GM12878 (cell line): ENCODE measurements around the gene COX6B2. TPM values are rescaled to one million over a fixed set of nuclear protein-coding genes. Genes with fewer than 3 reads are reported as not detected.

Source experiments
- ATAC-seq: fragments of 200-7000 bp; cut with Tn5 transposase; 3 replicates; pipeline ENCODE4 v1.9.1; 2020; ENCODE audit warnings: mild to moderate bottlenecking, moderate library complexity
- BruUV-seq: library from RNA; stranded (reverse); fragments of 400-500 nt; replicated peaks from 2 replicates; lab custom pipeline; 2021; lab: Mats Ljungman, UMichigan
- CTCF ChIA-PET: fragments of 300-600 bp; sonication (Branson Sonifier 250); formaldehyde crosslinking; extraction: SDS; loops from one replicate; lab custom pipeline; 2021; ENCODE audit warnings: inconsistent platforms; lab: Yijun Ruan, JAX
- POLR2A ChIA-PET: fragments of 350-600 bp; formaldehyde crosslinking; extraction: SDS; loops from one replicate; lab custom pipeline; 2021; ENCODE audit warnings: inconsistent platforms; lab: Charles Lee
- RAD21 ChIA-PET: fragments of 300-600 bp; sonication (Branson Sonifier 250); formaldehyde crosslinking; loops from one replicate; lab custom pipeline; 2023; ENCODE audit warnings: antibody characterized with exemption; ENCODE audit not compliant: unreplicated experiment; lab: Charles Lee
- SMC1A ChIA-PET: fragments of 300-600 bp; sonication (Branson Sonifier 250); formaldehyde crosslinking; loops from one replicate; lab custom pipeline; 2023; ENCODE audit not compliant: unreplicated experiment, uncharacterized antibody; lab: Charles Lee
- DNase-seq: peaks from one replicate; pipeline ENCODE4 v3.0.0-alpha.2; 2011; ENCODE audit warnings: low read depth, low spot score
- FAIRE-seq: peaks from 3 replicates; lab custom pipeline; 2011; peaks lifted over from hg19 to GRCh38; lab: Jason Lieb, UNC
- H2AFZ ChIP-seq: 2 replicates; pipeline ENCODE4 v1.6.0; 2011; ENCODE audit warnings: low read depth, low read length, control low read depth; ENCODE audit not compliant: control insufficient read depth
- H3K27ac ChIP-seq: 2 replicates; pipeline ENCODE4 v1.5.1; 2011; ENCODE audit warnings: control low read depth; ENCODE audit not compliant: control insufficient read depth, insufficient read depth
- H3K27me3 ChIP-seq, 2 experiments: replicated peaks in 1 of 2; 2 replicates each; pipeline versions ENCODE4 v1.6.0 to v1.6.1; 2011; ENCODE audit warnings: low read length in 1 of 2; ENCODE audit not compliant: control insufficient read depth in 2 of 2, insufficient read depth in 2 of 2
- H3K36me3 ChIP-seq, 2 experiments: 2 replicates each; pipeline ENCODE4 v1.5.1; 2011; ENCODE audit warnings: low read length in 1 of 2; ENCODE audit not compliant: control insufficient read depth in 2 of 2, insufficient read depth in 2 of 2
- H3K4me1 ChIP-seq: 2 replicates; pipeline ENCODE4 v1.6.1; 2011; ENCODE audit warnings: mild to moderate bottlenecking, low read length, moderate library complexity, mixed read lengths; ENCODE audit not compliant: control insufficient read depth, insufficient read depth
- H3K4me2 ChIP-seq: 2 replicates; pipeline ENCODE4 v1.6.0; 2011; ENCODE audit warnings: control low read depth; ENCODE audit not compliant: control insufficient read depth, insufficient read depth
- H3K4me3 ChIP-seq: fragments of 200-600 bp; sonication (generic); 2 replicates; pipeline ENCODE4 v1.5.1; 2016
- H3K79me2 ChIP-seq: 2 replicates; pipeline ENCODE4 v1.6.0; 2011; ENCODE audit warnings: low read length; ENCODE audit not compliant: control insufficient read depth, insufficient read depth
- H3K9ac ChIP-seq: 2 replicates; pipeline ENCODE4 v1.8.0; 2011; ENCODE audit warnings: low read length, control low read depth, mixed read lengths; ENCODE audit not compliant: control insufficient read depth, insufficient read depth
- H3K9me3 ChIP-seq: replicated peaks from 3 replicates; pipeline ENCODE4 v1.5.1; 2011; ENCODE audit warnings: mild to moderate bottlenecking, low read length; ENCODE audit not compliant: control insufficient read depth, insufficient read depth
- H4K20me1 ChIP-seq: 2 replicates; pipeline ENCODE4 v1.6.0; 2011; ENCODE audit not compliant: control insufficient read depth, insufficient read depth
- E2F4 ChIP-seq: IDR thresholded peaks from 2 replicates; pipeline ENCODE4 v1.6.1; 2012; ENCODE audit warnings: low read depth, low read length, improper control_type of control experiment
- FOXK2 ChIP-seq: fragments of 450-650 bp; IDR thresholded peaks from 2 replicates; pipeline ENCODE4 v1.6.1; 2017; ENCODE audit warnings: mild to moderate bottlenecking, moderate library complexity
- MYB ChIP-seq: fragments of 150-350 bp; IDR thresholded peaks from 2 replicates; pipeline ENCODE4 v1.6.1; 2014; ENCODE audit warnings: mild to moderate bottlenecking, low read depth, low read length, borderline replicate concordance
- NFYA ChIP-seq: IDR thresholded peaks from 2 replicates; pipeline ENCODE4 v1.6.1; 2011; ENCODE audit warnings: low read depth, mild to moderate bottlenecking, low read length, improper control_type of control experiment, borderline replicate concordance
- NR2C2 ChIP-seq: IDR thresholded peaks from 2 replicates; pipeline ENCODE4 v1.6.1; 2011; ENCODE audit warnings: borderline replicate concordance, low read depth; ENCODE audit not compliant: control insufficient read depth, insufficient read length
- SMAD5 ChIP-seq: IDR thresholded peaks from 2 replicates; pipeline ENCODE4 v1.6.1; 2016; ENCODE audit warnings: antibody characterized with exemption, low read depth
- SMC3 ChIP-seq: IDR thresholded peaks from 2 replicates; pipeline ENCODE4 v1.6.1; 2011; ENCODE audit warnings: low read length, improper control_type of control experiment, borderline replicate concordance
- SREBF2 ChIP-seq: IDR thresholded peaks from 2 replicates; pipeline ENCODE4 v1.6.1; 2012; ENCODE audit warnings: mild to moderate bottlenecking, low read length
- STAT1 ChIP-seq: fragments of 450-650 bp; conservative IDR thresholded peaks from 2 replicates; pipeline ENCODE4 v1.6.1; 2014; ENCODE audit warnings: antibody characterized with exemption, mild to moderate bottlenecking
- TCF12 ChIP-seq: IDR thresholded peaks from 2 replicates; pipeline ENCODE4 v1.6.1; 2011; ENCODE audit warnings: low read depth, mild to moderate bottlenecking, low read length
- YY1 ChIP-seq: IDR thresholded peaks from 2 replicates; pipeline ENCODE4 v1.6.1; 2011; ENCODE audit warnings: low read depth, mild to moderate bottlenecking, low read length
- WGBS: methylation state at CpG from one replicate; pipeline ENCODE4 v1.1.6; 2016; ENCODE audit warnings: low lambda C conversion rate; ENCODE audit not compliant: insufficient replicate concordance, insufficient coverage; ENCODE audit errors: missing lambda C conversion rate; 5-methylcytosine and 5-hydroxymethylcytosine counted together
- in situ Hi-C: fragments of 300-500 bp; cut with MboI; formaldehyde crosslinking; loops from 9 replicates; pipeline ENCODE4 v1.14.3; 2018; ENCODE audit warnings: mixed read lengths
- intact Hi-C: fragments of 100-400 bp; cut with micrococcal nuclease; formaldehyde crosslinking; loops from one replicate; pipeline ENCODE4 v1.14.2; 2022; ENCODE audit not compliant: unreplicated experiment
- polyA plus RNA-seq, 11 experiments: library from polyadenylated mRNA; depleted of rRNA in 4 of 11; unstranded in 6 of 11; stranded (reverse) in 5 of 11; fragments of >200 nt; fragmentation: Nextera tagmentation in 4 of 11; fragmentation: Illumina TruSeq in 1 of 11; extraction: Ambion mirVana in 4 of 11; extraction: Trizol in 1 of 11; gene quantifications; 1 replicate in 1 of 11; 2 replicates in 10 of 11; pipeline versions ENCODE4 v1.2.1 to v1.2.3, GENCODE V29; 2011 to 2016; ENCODE audit warnings: inconsistent platforms in 2 of 11, missing spikeins in 2 of 11, low read depth in 1 of 11
- total RNA-seq, 4 experiments: library from RNA; depleted of rRNA in 3 of 4; stranded (reverse); fragments of >200 nt in 3 of 4; fragmentation: Illumina TruSeq in 1 of 4; extraction: Trizol in 1 of 4; gene quantifications; 2 replicates each; pipeline versions ENCODE4 v1.2.1 to v1.2.3, GENCODE V29; 2013 to 2021

COX6B2 gene
- total and polyA plus RNA-seq, 10 of the 15 experiments (the other 5 are each of a cell fraction or from before 2014, with no cell fraction given) = 0.05 to 0.08 (median 0.07) TPM; not detected in 6

DNA sequence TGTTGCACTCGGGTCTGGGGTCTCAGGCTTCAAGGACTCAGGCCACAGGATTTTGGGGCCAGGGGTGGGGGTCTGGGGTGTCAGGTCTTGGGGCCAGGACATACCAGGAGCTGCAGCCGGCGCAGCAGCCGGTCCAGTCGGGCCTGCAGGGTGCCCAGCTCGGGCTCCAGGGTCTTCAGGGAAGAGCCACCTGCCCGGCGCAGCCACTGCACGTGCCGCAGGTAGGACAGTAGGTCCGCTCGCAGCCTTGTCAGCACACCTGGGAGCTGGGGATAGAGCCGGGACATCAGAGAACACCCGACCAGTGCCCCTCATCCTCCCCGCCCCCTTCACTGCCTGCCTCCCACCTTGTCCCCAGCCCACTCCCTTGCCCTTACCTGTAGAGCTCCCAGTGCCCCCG is 13.6 kb upstream of the COX6B2 start:
- ChIA-PET SMC1A (no interaction called here), POLR2A (no interaction called here), CTCF (no interaction called here), RAD21 (no interaction called here)
- H3K79me2 ChIP-seq = no peaks in the 10 kb centered on the region
- BruUV-seq = no TSS peak
- no peak for FAIRE-seq
- no peaks in the 10 kb centered on the region for H4K20me1 ChIP-seq
- DNase-seq = no peak
- in situ Hi-C loops = no loop called here
- WGBS = 52% methylated on average over 15 of the region's 16 CpGs
- intact Hi-C loops = no loop called here
- H3K4me3 ChIP-seq = no peak overlapping the region
- ATAC-seq = no peak
- H3K9ac ChIP-seq = no peak overlapping the region
- no peak overlapping the region for H3K4me2 ChIP-seq
- H3K4me1 ChIP-seq = no peaks in the 10 kb centered on the region
- no peak overlapping the region for H3K27ac ChIP-seq
- H2AFZ ChIP-seq = no peak overlapping the region
- no peak for TF ChIP-seq SMAD5
- no peak for TF ChIP-seq STAT1
- TF ChIP-seq FOXK2 = no peak
- no peak for TF ChIP-seq YY1
- TF ChIP-seq NR2C2 = no peak
- TF ChIP-seq TCF12 = no peak
- no peaks in the 10 kb centered on the region for H3K36me3 ChIP-seq
- H3K27me3 ChIP-seq = peaks cover 3 to 10% of the 10 kb centered on the region in 2 experiments
- H3K9me3 ChIP-seq = no peaks in the 10 kb centered on the region

DNA sequence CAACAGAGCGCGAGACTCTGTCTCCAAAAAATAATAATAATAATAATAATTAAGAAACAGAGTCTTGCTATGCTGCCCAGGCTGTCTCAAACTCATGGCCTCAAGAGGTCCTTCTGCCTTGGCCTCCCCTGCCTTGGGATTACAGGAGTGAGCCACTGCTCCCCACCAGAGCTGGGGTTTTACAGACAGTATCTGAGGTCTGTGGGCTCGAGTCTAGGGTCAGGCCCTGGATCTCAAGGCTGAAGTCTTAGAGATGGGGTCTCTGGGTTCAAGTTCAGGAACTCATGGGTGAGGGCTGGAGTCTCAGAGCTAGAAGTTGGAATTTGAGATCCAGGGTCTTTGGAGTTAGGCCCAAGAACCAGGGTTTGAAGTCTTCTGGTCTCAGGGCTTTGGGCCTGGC is 12.3 kb upstream of the COX6B2 start:
- no peak for TF ChIP-seq MYB
- no peak for TF ChIP-seq SMC3
- TF ChIP-seq NFYA = no peak
- TF ChIP-seq E2F4 = no peak
- no peak for TF ChIP-seq SREBF2
- SMC1A ChIA-PET = no interaction called here
- 61% methylated on average over 3 of the region's 3 CpGs for WGBS
- H3K9me3 ChIP-seq = no peaks in the 10 kb centered on the region
- RAD21 ChIA-PET = no interaction called here
- DNase-seq (no peak), ATAC-seq (no peak), FAIRE-seq (no peak)
- H3K79me2 ChIP-seq = no peaks in the 10 kb centered on the region
- POLR2A ChIA-PET = interaction anchor here (0.6 kb wide), 1 partner anchor 29 kb away, joined by 3 read pairs; no protein-coding TSS in a partner anchor
- H3K4me2 ChIP-seq = no peak overlapping the region
- H3K36me3 ChIP-seq = no peaks in the 10 kb centered on the region
- H2AFZ ChIP-seq = no peak overlapping the region
- BruUV-seq = no TSS peak
- H3K4me3 ChIP-seq = no peak overlapping the region
- H3K4me1 ChIP-seq = no peaks in the 10 kb centered on the region
- intact Hi-C loops (no loop called here), in situ Hi-C loops (no loop called here)
- H3K9ac ChIP-seq = no peak overlapping the region
- H4K20me1 ChIP-seq = no peaks in the 10 kb centered on the region
- CTCF ChIA-PET = interaction anchor here (1.3 kb wide), 1 partner anchor 137 kb away, joined by 3 read pairs; no protein-coding TSS in a partner anchor
- H3K27ac ChIP-seq = no peak overlapping the region
- peaks cover 3 to 10% of the 10 kb centered on the region in 2 experiments for H3K27me3 ChIP-seq
